Measurements from ENCODE around the gene CELSR3. TPM values are rescaled to one million over a fixed set of nuclear protein-coding genes. Genes with fewer than 3 reads are reported as not detected.

The CELSR3 gene
- total and polyA plus RNA-seq, 4 experiments from 2014 or later = 0.04 to 3.5 (median 2.0) TPM

GRCh38 chr3:48596676-48597407 lies 65.8 kb downstream of the CELSR3 start:
- H3K9me3 ChIP-seq (ENCODE audit: control insufficient read depth in 1 of 2, low read length in 2 of 2) = no peaks in the 10 kb centered on the region
- Mint-ChIP-seq H3K4me3 (no peak overlapping the region), H3K9me3 (no peaks in the 10 kb centered on the region), H3K36me3 (peaks cover 11 to 35% of the 10 kb centered on the region in 2 donors), H3K4me1 (peaks cover 0 to 6% (median 3%) of the 10 kb centered on the region in 4 donors), H3K27ac (no peak overlapping the region), H3K27me3 (peaks cover 4 to 8% of the 10 kb centered on the region in 2 donors)
- ChIA-PET POLR2A (ENCODE audit: partially characterized antibody) (no interaction called here), CTCF (ENCODE audit: partially characterized antibody) (no interaction called here)
- no peaks in the 10 kb centered on the region for H3K4me1 ChIP-seq (ENCODE audit: insufficient read depth, low read length)
- H3K36me3 ChIP-seq (ENCODE audit: insufficient read depth, low read length) = peaks cover 29% of the 10 kb centered on the region
- no peaks in the 10 kb centered on the region for H3K27me3 ChIP-seq (ENCODE audit: insufficient read depth, low read length)
- no peak overlapping the region for H3K27ac ChIP-seq (ENCODE audit: low read depth, low read length)
- intact Hi-C loops (cut with micrococcal nuclease) = no loop called here
- DNase-seq = no peak
- no peak overlapping the region for H3K4me3 ChIP-seq (ENCODE audit: low read length in 2 of 2)

- H3K27me3 ChIP-seq (ENCODE audit: insufficient read depth, low read length) = no peaks in the 10 kb centered on the region
- peak overlapping the region in 3 of 7 donors; percentile 7 to 57 (median 33) for H3K27ac Mint-ChIP-seq
- no peaks in the 10 kb centered on the region for H3K4me1 ChIP-seq (ENCODE audit: insufficient read depth, low read length)
- no peak for DNase-seq
- intact Hi-C loops (cut with micrococcal nuclease) = no loop called here
- H3K4me3 ChIP-seq (ENCODE audit: low read length in 2 of 2) = no peak overlapping the region
- H3K27me3 Mint-ChIP-seq = peaks cover 4 to 8% of the 10 kb centered on the region in 2 donors
- H3K27ac ChIP-seq (ENCODE audit: low read depth, low read length) = no peak overlapping the region
- no peaks in the 10 kb centered on the region for H3K9me3 ChIP-seq (ENCODE audit: control insufficient read depth in 1 of 2, low read length in 2 of 2)
- peaks cover 22% of the 10 kb centered on the region for H3K36me3 ChIP-seq (ENCODE audit: insufficient read depth, low read length)
- peaks cover 0 to 6% (median 3%) of the 10 kb centered on the region in 4 donors for H3K4me1 Mint-ChIP-seq
- ChIA-PET POLR2A (ENCODE audit: partially characterized antibody) (no interaction called here), CTCF (ENCODE audit: partially characterized antibody) (no interaction called here)
- H3K36me3 Mint-ChIP-seq = peaks cover 10 to 30% of the 10 kb centered on the region in 2 donors
- H3K4me3 Mint-ChIP-seq = no peak overlapping the region
- no peaks in the 10 kb centered on the region for H3K9me3 Mint-ChIP-seq
Measured at GRCh38 chr3:48596157-48596556, 66.5 kb downstream of the CELSR3 start.

GRCh38 chr3:48595526-48596121 lies 67.1 kb downstream of the CELSR3 start:
- Mint-ChIP-seq H3K4me1 (peaks cover 0 to 6% (median 3%) of the 10 kb centered on the region in 4 donors), H3K36me3 (peaks cover 5 to 25% of the 10 kb centered on the region in 2 donors), H3K27me3 (peaks cover 6 to 13% of the 10 kb centered on the region in 2 donors), H3K27ac (no peak overlapping the region), H3K4me3 (no peak overlapping the region), H3K9me3 (peaks cover 0 to 2% (median 0%) of the 10 kb centered on the region in 8 donors)
- Histone ChIP-seq H3K27ac (ENCODE audit: low read depth, low read length) (no peak overlapping the region), H3K4me3 (ENCODE audit: low read length in 2 of 2) (no peak overlapping the region), H3K9me3 (ENCODE audit: control insufficient read depth in 1 of 2, low read length in 2 of 2) (no peaks in the 10 kb centered on the region), H3K36me3 (ENCODE audit: insufficient read depth, low read length) (peaks cover 17% of the 10 kb centered on the region), H3K4me1 (ENCODE audit: insufficient read depth, low read length) (no peaks in the 10 kb centered on the region), H3K27me3 (ENCODE audit: insufficient read depth, low read length) (no peaks in the 10 kb centered on the region)
- ChIA-PET CTCF (ENCODE audit: partially characterized antibody) (interaction anchor here (1.0 kb wide), 1 partner anchor 470 kb away, joined by 3 read pairs; no protein-coding TSS in a partner anchor), POLR2A (ENCODE audit: partially characterized antibody) (no interaction called here)
- intact Hi-C loops (cut with micrococcal nuclease) = no loop called here
- peak in 1 of 5 donors; percentile 39 for DNase-seq

- Histone ChIP-seq H3K27me3 (ENCODE audit: insufficient read depth, low read length) (no peaks in the 10 kb centered on the region), H3K27ac (ENCODE audit: low read depth, low read length) (no peak within 1 kb of the TSS), H3K36me3 (ENCODE audit: insufficient read depth, low read length) (peaks cover 12% of the 10 kb centered on the region), H3K4me3 (ENCODE audit: low read length in 2 of 2) (no peak within 1 kb of the TSS), H3K4me1 (ENCODE audit: insufficient read depth, low read length) (no peaks in the 10 kb centered on the region), H3K9me3 (ENCODE audit: control insufficient read depth in 1 of 2, low read length in 2 of 2) (no peaks in the 10 kb centered on the region)
- Mint-ChIP-seq H3K4me1 (peaks cover 0 to 6% (median 3%) of the 10 kb centered on the region in 4 donors), H3K27me3 (peaks cover 6 to 14% of the 10 kb centered on the region in 2 donors), H3K36me3 (peaks cover 4 to 20% of the 10 kb centered on the region in 2 donors), H3K9me3 (peaks cover 0 to 2% (median 0%) of the 10 kb centered on the region in 8 donors), H3K27ac (peak within 1 kb of the TSS in 2 of 7 donors; percentile 33 to 57), H3K4me3 (peak within 1 kb of the TSS in 2 of 8 donors; percentile 20 to 43)
- DNase-seq = no peak
- ChIA-PET CTCF (ENCODE audit: partially characterized antibody) (interaction anchor here (1.0 kb wide), 1 partner anchor 470 kb away, joined by 3 read pairs; no protein-coding TSS in a partner anchor), POLR2A (ENCODE audit: partially characterized antibody) (no interaction called here)
- intact Hi-C loops (cut with micrococcal nuclease) = no loop called here
Measured at GRCh38 chr3:48595075-48595525, 67.6 kb downstream of the CELSR3 start, which contains the start of gene COL7A1. TSS of gene COL7A1 (minus strand) at chr3:48595329. CDS start at chr3:48595159, 170 bp downstream.

- ChIA-PET CTCF (ENCODE audit: partially characterized antibody) (no interaction called here), POLR2A (ENCODE audit: partially characterized antibody) (no interaction called here)
- Histone ChIP-seq H3K27me3 (ENCODE audit: insufficient read depth, low read length) (no peaks in the 10 kb centered on the region), H3K27ac (ENCODE audit: low read depth, low read length) (no peak overlapping the region), H3K4me1 (ENCODE audit: insufficient read depth, low read length) (no peaks in the 10 kb centered on the region), H3K4me3 (ENCODE audit: low read length in 2 of 2) (no peak overlapping the region), H3K9me3 (ENCODE audit: control insufficient read depth in 1 of 2, low read length in 2 of 2) (no peaks in the 10 kb centered on the region), H3K36me3 (ENCODE audit: insufficient read depth, low read length) (peaks cover 6% of the 10 kb centered on the region)
- H3K4me1 Mint-ChIP-seq = peaks cover 0 to 6% (median 3%) of the 10 kb centered on the region in 4 donors
- peak overlapping the region in 2 of 8 donors; percentile 20 to 43 for H3K4me3 Mint-ChIP-seq
- H3K27ac Mint-ChIP-seq = no peak overlapping the region
- intact Hi-C loops (cut with micrococcal nuclease) = no loop called here
- peak in 1 of 5 donors; percentile 24 for DNase-seq
- H3K9me3 Mint-ChIP-seq = peaks cover 0 to 2% (median 0%) of the 10 kb centered on the region in 8 donors
- H3K27me3 Mint-ChIP-seq = peaks cover 7 to 18% of the 10 kb centered on the region in 2 donors
- H3K36me3 Mint-ChIP-seq = peaks cover 4 to 14% of the 10 kb centered on the region in 2 donors
Measured at GRCh38 chr3:48594417-48595049, 68.2 kb downstream of the CELSR3 start.

- Mint-ChIP-seq H3K9me3 (peaks cover 0 to 2% (median 0%) of the 10 kb centered on the region in 8 donors), H3K4me3 (no peak overlapping the region), H3K4me1 (peaks cover 0 to 6% (median 3%) of the 10 kb centered on the region in 4 donors), H3K27me3 (peaks cover 14 to 26% of the 10 kb centered on the region in 2 donors), H3K27ac (no peak overlapping the region), H3K36me3 (peaks cover 0 to 5% of the 10 kb centered on the region in 2 donors)
- no peaks in the 10 kb centered on the region for H3K9me3 ChIP-seq (ENCODE audit: control insufficient read depth in 1 of 2, low read length in 2 of 2)
- no peak overlapping the region for H3K4me3 ChIP-seq (ENCODE audit: low read length in 2 of 2)
- no peaks in the 10 kb centered on the region for H3K27me3 ChIP-seq (ENCODE audit: insufficient read depth, low read length)
- no peaks in the 10 kb centered on the region for H3K4me1 ChIP-seq (ENCODE audit: insufficient read depth, low read length)
- CTCF ChIA-PET (ENCODE audit: partially characterized antibody) = no interaction called here
- no peak overlapping the region for H3K27ac ChIP-seq (ENCODE audit: low read depth, low read length)
- intact Hi-C loops (cut with micrococcal nuclease) = no loop called here
- H3K36me3 ChIP-seq (ENCODE audit: insufficient read depth, low read length) = no peaks in the 10 kb centered on the region
- peak in 1 of 5 donors; percentile 4 for DNase-seq
- POLR2A ChIA-PET (ENCODE audit: partially characterized antibody) = no interaction called here
Measured at GRCh38 chr3:48593337-48593736, 69.3 kb downstream of the CELSR3 start.

All from CD4-positive, alpha-beta memory T cell (primary cell).